ENCODE measurements around the gene FAM167B.

Gene FAM167B

GRCh38 chr1:32246888-32247273 is at the start of gene FAM167B:
Gene FAM167B (plus strand): TSS chr1:32247222. CDS start chr1:32247422, 200 bp downstream.
- DNase-seq (ENCODE audit: low read depth) = peak; percentile 82
- TF ChIP-seq CTCF (conservative IDR thresholded peaks at IDR 0.05; ENCODE audit: control insufficient read depth, insufficient read depth, low read depth, low read length) = no peak
- H3K4me3 ChIP-seq (ENCODE audit: control insufficient read depth, low read depth, low read length) = no peak within 1 kb of the TSS

GRCh38 chr1:32197837-32198236 is 49.2 kb upstream of the FAM167B start:
- H3K4me3 ChIP-seq (ENCODE audit: control insufficient read depth, low read depth, low read length) = no peak overlapping the region
- TF ChIP-seq CTCF (conservative IDR thresholded peaks at IDR 0.05; ENCODE audit: control insufficient read depth, insufficient read depth, low read depth, low read length) = no peak
- no peak for DNase-seq (ENCODE audit: low read depth)

- no peak for DNase-seq (ENCODE audit: low read depth)
- no peak for TF ChIP-seq CTCF (conservative IDR thresholded peaks at IDR 0.05; ENCODE audit: control insufficient read depth, insufficient read depth, low read depth, low read length)
- H3K4me3 ChIP-seq (ENCODE audit: control insufficient read depth, low read depth, low read length) = no peak overlapping the region
Measured at GRCh38 chr1:32198237-32199042, 48.6 kb upstream of the FAM167B start.

- no peak for TF ChIP-seq CTCF (conservative IDR thresholded peaks at IDR 0.05; ENCODE audit: control insufficient read depth, insufficient read depth, low read depth, low read length)
- no peak overlapping the region for H3K4me3 ChIP-seq (ENCODE audit: control insufficient read depth, low read depth, low read length)
Measured at GRCh38 chr1:32199043-32199716, 47.8 kb upstream of the FAM167B start.

GRCh38 chr1:32199717-32200072 is 47.3 kb upstream of the FAM167B start:
- TF ChIP-seq CTCF (conservative IDR thresholded peaks at IDR 0.05; ENCODE audit: control insufficient read depth, insufficient read depth, low read depth, low read length) = no peak
- H3K4me3 ChIP-seq (ENCODE audit: control insufficient read depth, low read depth, low read length) = no peak overlapping the region
- DNase-seq (ENCODE audit: low read depth) = no peak

More at GRCh38 chr1:32199043-32199716, 47.8 kb upstream of the FAM167B start:
- DNase-seq (ENCODE audit: low read depth) = no peak

GRCh38 chr1:32200226-32201010 is 46.6 kb upstream of the FAM167B start, which contains the start of gene CCDC28B:
Gene CCDC28B (plus strand): TSS chr1:32200595. CDS start chr1:32201936, 1,341 bp downstream.
- TF ChIP-seq CTCF (conservative IDR thresholded peaks at IDR 0.05; ENCODE audit: control insufficient read depth, insufficient read depth, low read depth, low read length) = no peak
- peak; percentile 88 for DNase-seq (ENCODE audit: low read depth)
- peak within 1 kb of the TSS; percentile 71 for H3K4me3 ChIP-seq (ENCODE audit: control insufficient read depth, low read depth, low read length)
